Activated naive CD8-positive, alpha-beta T cell treated with anti-CD3 and anti-CD28 coated beads, Interleukin-2, amount 50 U/mL, for 16 hours (primary cell): ENCODE data around the gene MYRF.

Experiments used
- DNase-seq: peaks from one replicate; pipeline ENCODE4 v3.0.0-alpha.2; 2020; ENCODE audit warnings: low read depth, low spot score

Gene MYRF

DNA sequence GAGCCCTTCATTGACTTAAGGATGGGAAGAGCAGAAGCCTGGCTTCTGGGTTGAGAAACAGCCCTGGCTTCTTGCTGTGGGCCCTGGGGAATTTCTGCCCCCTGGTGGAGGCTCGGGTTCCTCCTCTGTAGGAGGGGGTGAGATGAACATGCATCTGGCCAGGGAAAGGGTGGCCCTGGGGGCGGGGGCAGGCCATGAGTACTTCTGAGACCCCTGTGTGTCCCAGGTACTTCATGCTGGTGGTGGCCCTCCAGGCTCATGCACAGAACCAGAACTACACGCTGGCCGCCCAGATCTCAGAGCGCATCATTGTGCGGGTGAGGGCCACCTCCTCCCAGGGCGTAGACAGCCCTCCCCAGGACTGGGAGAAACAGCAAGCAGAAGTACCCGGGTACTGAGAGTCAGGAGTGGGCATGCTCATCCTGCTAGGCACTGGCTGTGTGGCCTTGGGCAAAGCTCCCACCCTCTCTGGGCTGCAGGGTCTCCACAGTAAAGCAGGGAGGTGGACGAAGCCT, 24.2 kb downstream of the MYRF start:
- DNase-seq = peak; percentile 34

DNA sequence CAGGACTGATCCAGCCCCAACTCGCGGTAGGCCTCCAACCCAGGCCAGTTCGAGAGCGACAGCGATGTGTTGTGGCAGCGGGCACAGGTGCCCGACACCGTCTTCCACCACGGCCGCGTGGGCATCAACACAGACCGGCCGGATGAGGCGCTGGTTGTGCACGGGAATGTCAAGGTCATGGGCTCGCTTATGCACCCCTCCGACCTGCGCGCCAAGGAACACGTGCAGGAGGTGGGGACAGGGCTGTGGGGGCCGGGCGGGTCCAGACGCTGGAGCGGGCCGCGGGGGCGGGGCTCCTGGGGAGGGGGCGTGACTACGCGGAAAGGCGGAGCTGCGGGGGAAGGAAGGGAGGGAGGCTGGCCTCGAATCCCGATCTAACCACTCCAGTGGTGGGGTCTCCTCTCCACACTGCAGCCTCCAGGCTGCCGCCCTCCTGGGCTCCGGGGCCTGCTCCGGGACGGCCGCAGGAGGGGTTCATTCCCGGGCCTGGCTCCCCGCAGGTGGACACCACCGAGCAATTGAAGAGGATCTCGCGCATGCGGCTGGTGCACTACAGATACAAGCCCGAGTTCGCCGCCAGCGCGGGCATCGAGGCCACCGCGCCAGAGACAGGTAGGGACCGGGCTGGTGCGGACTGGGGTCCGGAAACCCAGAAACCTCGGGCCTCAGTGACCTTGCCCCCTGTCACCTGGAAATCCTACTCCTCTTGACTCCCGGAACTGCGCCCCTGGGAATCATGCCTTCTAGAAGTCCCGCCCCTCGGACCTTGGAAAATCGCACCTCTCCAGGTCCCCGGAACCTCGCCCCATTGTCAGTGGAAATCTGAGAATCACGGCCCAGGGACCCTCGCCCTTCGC, 25.0 kb downstream of the MYRF start:
- peak; percentile 28 for DNase-seq

DNA sequence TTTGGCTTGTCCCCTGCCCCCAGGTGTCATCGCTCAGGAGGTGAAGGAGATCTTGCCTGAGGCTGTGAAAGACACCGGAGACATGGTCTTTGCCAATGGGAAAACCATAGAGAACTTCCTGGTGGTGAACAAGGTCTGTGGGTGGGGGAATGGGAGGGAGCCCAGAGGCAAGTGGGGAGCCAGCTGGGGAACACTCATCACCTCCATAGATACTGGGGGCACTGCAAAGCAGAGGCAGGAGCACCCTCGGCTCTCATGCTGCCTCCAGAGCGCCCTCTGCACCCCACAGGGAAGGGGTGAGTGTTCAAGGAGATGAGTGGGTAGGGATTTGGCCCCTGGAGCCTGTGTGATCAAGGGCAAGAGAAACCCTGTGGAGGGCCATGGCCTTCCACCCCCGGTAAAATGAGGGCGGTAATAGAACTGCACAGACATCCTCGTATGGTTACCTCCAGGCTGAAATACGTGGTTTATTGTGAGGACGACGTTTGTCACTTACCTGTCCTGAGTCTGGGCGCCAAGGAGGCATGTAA, 26.0 kb downstream of the MYRF start:
- DNase-seq = no peak

DNA sequence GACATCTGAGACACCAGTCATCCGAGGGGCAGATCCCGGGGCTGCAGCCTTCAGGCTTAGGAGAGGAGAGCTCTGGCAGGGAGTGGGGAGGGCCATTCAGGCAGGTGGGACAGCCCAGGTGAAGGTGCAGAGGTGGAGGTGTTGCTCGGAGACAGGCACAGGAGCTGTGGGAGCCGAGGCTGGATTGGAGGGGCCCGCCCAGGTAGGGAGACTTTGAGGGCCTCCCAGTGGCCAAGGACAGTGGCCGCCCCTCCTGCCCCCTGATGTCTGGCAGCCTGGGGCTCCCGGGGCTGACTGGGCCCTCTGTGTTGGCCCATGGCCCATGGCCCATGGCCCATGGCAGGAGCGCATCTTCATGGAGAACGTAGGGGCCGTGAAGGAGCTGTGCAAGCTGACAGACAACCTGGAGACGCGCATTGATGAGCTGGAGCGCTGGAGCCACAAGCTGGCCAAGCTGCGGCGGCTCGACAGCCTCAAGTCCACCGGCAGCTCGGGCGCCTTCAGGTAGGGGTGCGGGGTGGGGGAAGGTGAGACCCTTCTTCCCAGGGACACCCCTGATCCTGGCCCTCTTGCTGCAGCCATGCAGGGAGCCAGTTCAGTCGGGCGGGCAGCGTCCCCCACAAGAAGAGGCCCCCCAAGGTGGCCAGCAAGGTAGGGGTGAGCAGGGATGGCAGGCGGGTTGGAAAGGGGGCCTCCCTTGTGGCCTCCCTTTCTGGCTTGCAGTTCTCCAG, 26.6 kb downstream of the MYRF start:
- DNase-seq = no peak

DNA sequence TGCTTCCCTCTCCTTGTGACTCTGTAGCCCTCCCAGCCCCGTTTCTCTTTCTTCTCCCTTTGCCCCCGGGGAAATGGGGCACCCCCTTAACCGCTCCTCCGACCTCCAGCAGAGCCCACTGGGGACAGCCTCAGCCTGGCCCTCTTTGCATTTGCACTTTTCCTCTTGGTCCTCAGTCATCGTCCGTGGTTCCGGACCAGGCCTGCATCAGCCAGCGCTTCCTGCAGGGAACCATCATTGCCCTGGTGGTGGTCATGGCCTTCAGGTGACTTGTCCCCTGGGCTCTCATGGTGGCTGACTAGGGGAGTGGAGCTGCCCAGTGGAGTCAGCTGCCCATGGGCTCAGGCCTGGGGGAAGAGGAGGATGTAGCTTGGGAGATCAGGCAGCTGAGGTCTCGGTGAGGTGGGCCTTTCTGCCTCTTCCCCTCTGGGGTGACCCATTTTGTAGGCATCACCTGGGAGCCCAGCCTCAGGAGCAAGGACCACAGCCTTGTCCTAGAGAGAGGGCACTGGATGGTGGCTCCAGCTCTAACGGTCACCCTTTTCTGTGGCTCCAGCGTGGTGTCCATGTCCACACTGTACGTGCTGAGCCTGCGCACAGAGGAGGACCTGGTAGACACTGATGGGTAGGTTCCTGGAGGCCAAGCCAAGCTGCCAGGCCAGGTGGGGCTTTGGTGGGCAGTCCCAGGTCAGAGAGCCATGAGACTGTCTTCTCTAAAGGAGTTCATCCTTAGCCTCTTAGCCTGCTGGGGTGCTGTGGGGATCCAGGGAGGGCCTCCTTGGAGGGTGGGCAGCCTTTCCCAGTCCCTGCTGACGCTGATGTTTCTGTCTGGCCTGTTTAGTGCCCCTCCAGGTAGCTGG, 27.5 kb downstream of the MYRF start:
- DNase-seq = no peak

DNA sequence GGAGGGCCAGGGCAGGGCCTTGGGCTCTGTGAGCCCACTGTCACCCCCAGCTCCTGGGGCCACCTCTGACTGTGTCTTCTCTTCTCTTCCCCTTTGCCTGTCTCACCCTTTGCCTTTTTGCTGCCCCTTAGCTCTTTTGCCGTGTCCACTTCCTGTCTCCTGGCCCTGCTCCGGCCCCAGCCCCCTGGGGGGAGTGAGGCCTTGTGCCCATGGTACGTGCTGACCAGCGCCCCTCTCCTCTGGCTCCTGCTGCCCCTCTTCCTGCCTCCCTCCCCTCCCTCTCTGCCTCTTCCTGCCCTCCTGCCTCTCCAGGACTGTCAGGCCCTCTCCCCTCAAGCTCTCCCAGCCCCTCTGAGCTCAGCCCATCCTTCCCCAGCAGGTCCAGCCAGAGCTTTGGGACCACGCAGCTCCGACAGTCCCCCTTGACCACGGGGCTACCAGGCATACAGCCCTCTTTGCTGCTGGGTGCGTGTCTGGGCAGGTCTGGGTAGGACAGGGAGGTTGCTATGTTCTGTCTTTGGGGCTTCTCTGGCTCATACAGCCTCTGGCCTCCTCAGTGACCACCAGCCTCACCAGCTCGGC, 28.2 kb downstream of the MYRF start:
- no peak for DNase-seq

DNA sequence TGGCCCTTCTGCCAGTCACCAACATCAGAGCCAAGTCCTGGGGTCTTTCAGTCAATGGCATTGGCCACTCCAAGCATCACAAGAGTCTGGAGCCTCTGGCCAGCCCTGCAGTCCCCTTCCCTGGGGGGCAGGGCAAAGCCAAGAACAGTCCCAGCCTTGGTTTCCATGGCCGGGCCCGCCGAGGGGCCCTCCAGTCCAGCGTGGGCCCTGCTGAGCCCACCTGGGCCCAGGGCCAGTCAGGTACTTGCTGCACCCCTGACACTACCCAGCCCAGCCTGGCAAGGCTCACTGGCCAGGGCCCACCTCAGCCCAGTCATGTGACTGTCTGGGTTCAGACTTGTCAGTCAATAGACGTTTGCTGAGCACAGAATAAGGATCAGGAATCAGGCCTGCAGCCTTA, 29.1 kb downstream of the MYRF start:
- no peak for DNase-seq

DNA sequence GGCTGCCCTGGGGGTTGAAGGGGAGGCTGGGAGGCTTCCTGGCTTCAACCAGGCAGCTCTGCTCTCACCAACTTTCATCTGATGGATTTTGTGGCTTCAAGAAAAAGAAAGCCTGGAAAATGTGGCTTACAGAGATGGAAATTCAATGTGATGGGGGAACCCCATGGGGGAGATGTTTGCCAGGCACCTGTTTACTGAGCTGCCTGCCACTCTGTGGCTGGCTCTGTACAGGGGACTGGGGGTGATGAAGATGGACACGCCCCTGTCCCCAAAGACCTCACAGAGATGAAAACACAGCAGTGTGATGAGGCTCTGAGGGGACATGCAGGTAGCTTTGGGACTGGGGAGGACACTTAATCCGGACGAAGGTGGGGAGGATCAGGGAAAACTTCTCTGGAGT, 29.9 kb downstream of the MYRF start:
- DNase-seq = no peak

DNA sequence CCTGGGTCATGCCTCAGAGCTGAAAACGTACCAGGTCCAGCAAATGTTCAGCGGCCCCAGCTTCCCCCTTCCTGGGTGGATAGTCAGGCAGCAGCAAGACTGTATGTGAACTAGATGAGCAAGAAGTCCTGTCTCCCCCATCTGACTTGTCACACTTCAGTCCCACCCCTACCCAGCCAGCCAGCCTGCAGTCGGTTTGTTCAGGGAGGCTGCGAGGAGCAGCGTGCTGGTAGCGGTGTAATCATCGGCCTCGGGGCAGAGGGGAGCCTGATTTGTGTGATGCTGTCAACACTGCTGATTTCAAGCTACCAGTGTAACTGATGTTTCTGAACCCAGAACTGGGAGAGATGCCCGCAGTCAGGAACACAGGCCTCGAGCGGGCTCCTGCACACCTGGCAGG, 30.4 kb downstream of the MYRF start:
- DNase-seq = no peak

DNA sequence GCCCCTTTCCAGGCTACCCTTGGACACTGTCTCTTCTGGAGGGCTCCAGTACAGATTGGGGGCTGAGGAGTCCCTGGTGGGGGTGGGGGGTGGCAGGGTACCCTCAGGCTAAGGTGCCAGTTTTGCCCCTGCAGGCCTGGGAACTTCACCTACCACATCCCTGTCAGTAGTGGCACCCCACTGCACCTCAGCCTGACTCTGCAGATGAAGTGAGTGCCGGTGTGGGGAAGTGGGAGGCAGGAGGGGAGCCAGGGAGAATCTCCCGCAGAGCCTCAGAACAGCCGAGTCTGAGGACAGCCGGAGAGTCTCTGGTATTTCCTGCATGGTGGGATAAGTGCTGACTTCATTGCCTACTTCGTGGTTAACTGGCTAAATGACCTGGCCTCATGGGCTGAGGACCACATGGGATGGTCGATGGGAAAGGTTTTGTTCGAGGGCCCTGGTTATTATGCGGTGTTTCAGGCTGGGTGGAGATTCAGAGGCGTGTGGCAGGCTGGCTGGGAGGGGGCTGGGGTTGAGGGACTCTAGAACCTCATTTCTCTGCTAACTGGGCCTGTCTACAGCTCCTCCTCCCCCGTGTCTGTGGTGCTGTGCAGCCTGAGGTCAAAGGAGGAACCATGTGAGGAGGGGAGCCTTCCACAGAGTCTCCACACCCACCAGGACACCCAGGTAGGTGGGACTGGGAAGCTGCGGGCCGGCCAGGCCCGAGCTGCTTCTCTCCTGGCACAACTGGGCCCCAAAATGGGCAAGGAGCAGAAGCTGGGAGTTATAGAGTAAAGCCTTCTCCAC, 31.5 kb downstream of the MYRF start:
- DNase-seq = no peak

DNA sequence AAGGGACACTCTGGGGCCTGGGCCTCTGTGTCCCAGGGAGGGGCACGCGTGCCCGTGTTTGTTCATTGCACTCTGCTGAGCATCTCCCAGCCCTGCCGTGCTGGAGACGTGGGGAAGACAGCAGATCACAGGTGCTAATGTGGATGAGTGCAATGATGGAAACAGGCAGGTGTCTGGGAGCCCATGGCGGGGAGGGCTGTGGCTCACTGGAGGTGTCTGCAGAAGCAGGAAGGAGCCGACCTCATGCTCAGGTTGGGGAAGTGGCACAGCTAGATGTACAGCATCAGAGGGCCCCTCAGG, 32.0 kb downstream of the MYRF start:
- no peak for DNase-seq

DNA sequence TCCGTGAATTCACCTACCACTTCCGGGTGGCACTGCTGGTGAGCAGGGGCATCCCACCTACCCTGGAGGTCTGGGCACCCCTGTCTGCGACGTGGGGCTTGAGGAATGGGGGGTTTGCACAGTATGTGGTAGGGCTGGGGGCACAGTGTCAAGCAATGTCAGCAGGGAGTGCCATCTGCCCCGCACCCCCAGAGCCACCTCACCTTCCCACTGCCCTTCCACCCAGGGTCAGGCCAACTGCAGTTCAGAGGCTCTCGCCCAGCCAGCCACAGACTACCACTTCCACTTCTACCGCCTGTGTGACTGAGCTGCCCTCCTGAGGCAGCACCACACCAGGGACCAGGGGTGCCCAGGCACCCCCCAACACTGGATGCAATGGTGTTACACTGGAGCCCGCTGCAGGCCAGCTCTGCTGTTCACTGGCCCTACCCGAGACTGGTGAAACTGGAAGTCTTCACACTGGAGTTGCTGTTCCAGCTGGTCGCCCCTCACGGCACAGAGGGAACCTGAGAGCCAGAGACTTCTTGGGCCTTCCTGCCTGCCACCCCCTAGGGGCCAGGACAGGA, 33.5 kb downstream of the MYRF start:
- DNase-seq = no peak

DNA sequence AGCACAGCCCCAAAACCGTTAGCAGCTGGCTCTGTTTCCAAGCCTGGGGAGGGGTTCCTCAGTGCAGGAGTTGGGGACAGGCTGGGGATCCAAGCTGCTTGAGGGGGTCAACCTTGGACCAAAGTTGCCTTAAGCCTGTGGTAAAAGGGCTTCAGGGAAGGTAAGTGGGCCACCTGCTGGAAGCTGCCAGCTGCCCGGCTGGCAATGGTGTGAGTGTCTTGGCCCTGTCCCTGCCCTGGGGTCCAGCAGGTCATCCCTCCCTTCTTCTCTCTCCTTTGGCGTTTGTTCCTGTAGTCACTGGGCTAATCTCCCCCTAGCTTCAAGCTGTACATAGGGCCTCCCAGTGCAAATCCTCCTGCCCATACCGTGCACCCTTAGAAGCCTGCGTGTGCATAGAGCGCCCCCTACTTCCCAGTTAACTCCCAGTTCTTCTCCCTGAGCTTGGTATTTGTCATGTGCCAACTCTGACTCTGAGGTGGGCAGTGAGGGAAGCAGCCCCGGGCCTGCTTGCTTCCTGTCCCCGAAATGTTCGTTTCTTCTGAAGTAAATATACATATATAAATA, 35.6 kb downstream of the MYRF start:
- DNase-seq = no peak

DNA sequence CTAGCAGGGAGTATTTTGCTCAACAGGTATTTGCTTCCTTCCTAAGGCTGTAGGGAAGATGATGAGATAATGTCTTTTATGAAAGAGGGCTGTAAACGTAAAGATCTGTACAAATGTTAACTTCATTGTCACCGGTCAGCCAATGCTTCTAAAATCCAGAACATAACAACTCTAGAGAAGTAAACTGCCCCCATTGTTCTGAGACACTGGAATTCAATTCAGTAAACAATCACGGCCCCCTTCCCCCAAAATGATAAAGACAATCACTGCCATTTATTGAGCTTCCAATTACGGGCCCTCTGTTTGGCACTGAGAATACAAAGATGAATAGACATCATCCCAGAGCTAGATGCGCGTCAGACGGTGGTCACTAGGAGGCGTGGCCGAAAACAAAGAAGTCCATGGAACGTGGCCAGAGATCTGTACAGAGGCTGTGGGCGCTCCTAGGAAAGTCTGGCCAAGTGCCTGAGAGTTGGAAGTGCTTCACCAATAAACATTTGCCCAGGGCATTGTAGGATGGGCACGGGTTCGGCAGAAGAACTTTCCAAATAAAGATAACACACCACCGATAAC, 39.4 kb downstream of the MYRF start:
- no peak for DNase-seq

DNA sequence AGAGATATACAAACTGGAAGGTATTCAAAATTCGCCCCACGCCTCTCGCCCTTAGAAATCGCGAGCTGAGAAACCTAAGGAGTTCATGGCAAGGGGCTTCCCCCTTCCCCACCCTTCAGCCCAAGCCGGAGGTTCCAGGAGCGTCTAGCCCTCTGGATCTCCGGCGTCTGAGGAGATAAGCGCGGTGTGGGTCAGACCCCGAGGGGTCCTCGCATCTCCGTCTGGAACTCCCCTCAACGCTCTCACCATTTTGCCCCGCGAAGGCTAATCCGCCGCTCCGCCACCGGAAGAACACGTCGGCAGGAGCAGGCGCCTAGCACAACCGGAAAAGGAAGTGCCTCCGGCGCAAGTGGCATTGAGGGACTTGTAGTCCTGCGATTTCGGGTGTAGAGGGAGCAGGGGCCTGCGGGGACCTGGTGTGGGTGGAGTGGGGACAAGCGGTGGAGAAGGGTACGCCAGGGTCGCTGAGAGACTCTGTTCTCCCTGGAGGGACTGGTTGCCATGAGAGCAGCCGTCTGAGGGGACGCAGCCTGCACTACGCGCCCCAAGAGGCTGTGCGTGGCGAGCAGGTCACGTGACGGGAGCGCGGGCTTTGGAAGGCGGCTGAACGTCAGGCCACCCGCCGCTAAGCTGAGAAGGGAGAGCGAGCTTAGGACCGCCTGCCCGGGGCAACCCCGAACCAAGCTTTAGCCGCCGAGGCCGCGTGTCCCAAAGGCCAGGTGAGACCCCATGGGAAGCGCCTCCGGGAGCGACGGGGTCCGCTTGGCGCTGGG, 40.1 kb downstream of the MYRF start, which contains the start of the genes FEN1 and TMEM258:
Gene FEN1 (plus strand): TSS at position 602 of the 773 bp plus-strand sequence. CDS start 2,451 bp downstream, outside the sequence.
Gene TMEM258 (minus strand): TSS at position 290 of the 773 bp plus-strand sequence. CDS start 41 bp downstream, at position 249.
- peak; percentile 67 for DNase-seq

DNA sequence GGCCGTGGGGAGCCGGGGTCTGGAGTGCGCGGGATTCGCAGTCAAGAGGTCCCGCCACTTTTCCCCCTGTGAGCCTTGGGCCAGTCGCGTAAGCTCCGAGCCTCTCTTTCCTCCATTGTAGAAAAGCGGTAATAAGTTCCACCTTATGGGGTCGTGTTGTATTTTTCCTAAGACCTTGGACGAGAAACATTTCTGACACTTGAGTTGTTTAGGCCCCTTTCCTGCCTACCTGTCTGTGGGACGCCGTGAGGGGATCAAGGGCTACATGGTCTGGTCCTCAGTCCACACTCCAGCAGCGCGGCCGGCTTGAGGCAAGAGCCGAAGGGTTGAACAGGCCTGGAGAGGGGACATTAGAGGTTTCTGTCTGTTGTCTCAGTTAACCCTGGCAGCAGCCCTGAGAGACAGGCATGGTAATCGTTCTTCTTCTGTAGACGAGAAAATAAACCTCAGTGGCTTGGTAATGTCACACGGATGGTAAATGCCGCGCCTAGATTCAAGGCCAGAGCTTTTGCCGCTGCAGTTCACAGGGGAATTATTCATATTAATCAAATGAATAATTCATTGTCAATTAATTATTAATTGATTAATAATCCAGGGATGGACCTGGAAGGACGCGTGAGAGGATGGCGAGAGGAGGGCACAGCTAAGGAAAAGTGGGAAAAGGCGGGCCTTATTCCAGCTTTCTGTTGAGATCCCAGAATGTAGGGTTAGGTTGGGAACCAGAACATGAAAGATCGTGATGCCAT, 40.8 kb downstream of the MYRF start:
- DNase-seq = no peak

DNA sequence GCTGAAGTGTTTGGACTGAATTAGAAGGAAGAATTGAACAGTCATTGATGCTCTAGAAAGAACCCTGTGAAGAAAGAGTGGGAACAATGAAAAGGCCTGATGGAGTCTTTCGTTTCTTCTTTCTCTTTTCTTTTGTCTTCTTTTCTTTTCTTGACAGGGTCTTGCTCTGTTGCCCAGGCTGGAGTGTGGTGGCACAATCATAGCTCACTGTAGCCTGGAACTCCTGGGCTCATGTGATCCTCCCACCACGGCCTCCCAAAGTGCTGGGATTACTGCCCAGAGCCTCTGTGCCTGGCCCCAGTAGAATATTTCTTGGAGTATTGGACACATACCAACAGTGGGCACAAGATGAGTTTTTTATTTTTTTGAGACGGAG, 41.4 kb downstream of the MYRF start:
- DNase-seq = no peak

DNA sequence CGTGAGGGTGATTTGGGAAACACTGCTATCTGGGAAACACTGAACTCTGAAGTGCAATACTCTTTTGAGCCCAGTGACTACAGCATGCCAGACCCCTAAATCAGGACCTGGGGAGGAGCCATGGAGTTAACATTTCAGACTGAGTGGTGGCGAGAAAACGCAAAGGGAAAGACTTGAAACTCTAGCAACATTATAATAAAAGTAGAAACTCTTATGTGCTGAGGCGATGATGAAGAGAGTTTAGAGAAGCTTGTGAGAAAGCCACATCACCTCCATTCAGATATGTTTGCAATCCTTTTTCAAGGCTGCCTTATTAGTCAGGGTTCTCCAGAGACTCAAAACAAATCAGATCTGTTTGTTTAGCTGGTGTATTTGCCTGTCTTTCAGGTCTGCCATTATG, 42.1 kb downstream of the MYRF start:
- no peak for DNase-seq
